ENCODE data around the gene ZFP92. TPM values are rescaled to one million over a fixed set of nuclear protein-coding genes. Genes with fewer than 3 reads are reported as not detected.

The ZFP92 gene
- total RNA-seq, 1 donor from 2014 or later = 4.5 TPM

- Histone ChIP-seq H3K4me1 (no peaks in the 10 kb centered on the region), H3K27ac (no peak overlapping the region), H3K36me3 (no peaks in the 10 kb centered on the region), H3K27me3 (ENCODE audit: low read depth) (no peaks in the 10 kb centered on the region), H3K4me3 (no peak overlapping the region), H3K9me3 (no peaks in the 10 kb centered on the region)
- DNase-seq = no peak
- no peak for ATAC-seq
- TF ChIP-seq CTCF (IDR thresholded peaks at IDR 0.05) = no peak
- intact Hi-C loops (cut with DNase I) = no loop called here
Observed at GRCh38 chrX:153370293-153371055, 40.8 kb upstream of the ZFP92 start.

- Histone ChIP-seq H3K4me1 (no peaks in the 10 kb centered on the region), H3K36me3 (no peaks in the 10 kb centered on the region), H3K27ac (no peak overlapping the region), H3K4me3 (no peak overlapping the region), H3K9me3 (no peaks in the 10 kb centered on the region), H3K27me3 (ENCODE audit: low read depth) (no peaks in the 10 kb centered on the region)
- no peak for ATAC-seq
- TF ChIP-seq CTCF (IDR thresholded peaks at IDR 0.05) = no peak
- intact Hi-C loops (cut with DNase I) = no loop called here
- DNase-seq = no peak
Observed at GRCh38 chrX:153371256-153371655, 40.0 kb upstream of the ZFP92 start.

GRCh38 chrX:153372949-153373348 is 38.3 kb upstream of the ZFP92 start:
- Histone ChIP-seq H3K27ac (no peak overlapping the region), H3K9me3 (no peaks in the 10 kb centered on the region), H3K27me3 (ENCODE audit: low read depth) (no peaks in the 10 kb centered on the region), H3K4me1 (no peaks in the 10 kb centered on the region), H3K36me3 (no peaks in the 10 kb centered on the region), H3K4me3 (no peak overlapping the region)
- DNase-seq = no peak
- no peak for ATAC-seq
- intact Hi-C loops (cut with DNase I) = no loop called here
- TF ChIP-seq CTCF (IDR thresholded peaks at IDR 0.05) = no peak

- no peak for TF ChIP-seq CTCF (IDR thresholded peaks at IDR 0.05)
- Histone ChIP-seq H3K9me3 (no peaks in the 10 kb centered on the region), H3K4me3 (no peak overlapping the region), H3K27me3 (ENCODE audit: low read depth) (no peaks in the 10 kb centered on the region), H3K36me3 (no peaks in the 10 kb centered on the region), H3K27ac (no peak overlapping the region), H3K4me1 (no peaks in the 10 kb centered on the region)
- no peak for ATAC-seq
- no peak for DNase-seq
- intact Hi-C loops (cut with DNase I) = no loop called here
Observed at GRCh38 chrX:153374426-153374825, 36.8 kb upstream of the ZFP92 start.

GRCh38 chrX:153375571-153375970 is 35.7 kb upstream of the ZFP92 start:
- H3K27me3 ChIP-seq (ENCODE audit: low read depth) = no peaks in the 10 kb centered on the region
- H3K9me3 ChIP-seq = no peaks in the 10 kb centered on the region
- ATAC-seq (no peak), DNase-seq (no peak)
- intact Hi-C loops (cut with DNase I) = no loop called here
- no peak overlapping the region for H3K4me3 ChIP-seq
- no peak overlapping the region for H3K27ac ChIP-seq
- H3K36me3 ChIP-seq = no peaks in the 10 kb centered on the region
- H3K4me1 ChIP-seq = no peaks in the 10 kb centered on the region
- TF ChIP-seq CTCF (IDR thresholded peaks at IDR 0.05) = no peak
